Measurements from ENCODE around the gene PDE11A. TPM values are rescaled to one million over a fixed set of nuclear protein-coding genes. Genes with fewer than 3 reads are reported as not detected.

PDE11A gene
- total and polyA plus RNA-seq, 2 of the 8 experiments (the other 6 are each of a cell fraction or from before 2014, with no cell fraction given) = 0.19 to 0.23 TPM

- peaks cover 0 to 7% (median 2%) of the 10 kb centered on the region in 4 experiments; a peak in 3 of 7 replicates for H3K4me1 ChIP-seq (replicated peaks in 1 of 4; ENCODE audit: control insufficient read depth in 3 of 4, insufficient read depth in 4 of 4, low read length in 3 of 4)
- peak overlapping the region; percentile 81 to 95 (median 92) for H3K4me3 ChIP-seq (ENCODE audit: extremely low read depth in 1 of 4, insufficient read depth in 2 of 4, low read depth in 3 of 4, low read length in 4 of 4)
- no peak overlapping the region for H3K14ac ChIP-seq (ENCODE audit: insufficient read length)
- H3K23ac ChIP-seq (ENCODE audit: insufficient read length) = no peak overlapping the region
- no peak overlapping the region; the same call in 1 of the 2 replicates for H2BK15ac ChIP-seq (ENCODE audit: low read length)
- H3K4ac ChIP-seq (replicated peaks; ENCODE audit: insufficient read length, low read depth, low read length) = no peak overlapping the region
- peak overlapping the region; percentile 100 for H2AFZ ChIP-seq (ENCODE audit: low read length)
- H3K56ac ChIP-seq (replicated peaks; ENCODE audit: insufficient read length, low read depth, low read length) = peak overlapping the region; percentile 98
- no peaks in the 10 kb centered on the region for H3K79me1 ChIP-seq (ENCODE audit: low read depth, low read length)
- peak overlapping the region; percentile 99 for H3K18ac ChIP-seq (ENCODE audit: extremely low read depth, low read length)
- ChIA-PET POLR2A (ENCODE audit: partially characterized antibody) (no interaction called here), CTCF (ENCODE audit: partially characterized antibody) (interaction anchor here (0.6 to 2.6 kb wide), 4 partner anchors 11 to 17 kb away, joined by 3 to 14 read pairs (median 4); no protein-coding TSS in a partner anchor)
- H2BK20ac ChIP-seq (ENCODE audit: low read length) = peak overlapping the region; percentile 98
- peak overlapping the region; percentile 98 for H3K27ac ChIP-seq (ENCODE audit: low read depth, low read length)
- H2BK5ac ChIP-seq (ENCODE audit: low read depth, low read length) = peak overlapping the region; percentile 99
- no peaks in the 10 kb centered on the region for H3K27me3 ChIP-seq (replicated peaks in 1 of 4; ENCODE audit: control insufficient read depth in 3 of 4, extremely low read depth in 1 of 4, insufficient read depth in 3 of 4, low read length in 3 of 4)
- no peaks in the 10 kb centered on the region for H3K36me3 ChIP-seq (ENCODE audit: control insufficient read depth in 2 of 4, insufficient read depth in 4 of 4, low read length in 3 of 4)
- peaks cover 0 to 3% of the 10 kb centered on the region in 2 experiments for H4K20me1 ChIP-seq (replicated peaks in 1 of 2; ENCODE audit: control insufficient read depth in 1 of 2, insufficient read depth in 2 of 2, low read length in 2 of 2)
- no peaks in the 10 kb centered on the region for H3K9me3 ChIP-seq (ENCODE audit: insufficient read depth in 2 of 2, low read depth in 1 of 2, low read length in 1 of 2)
- peak overlapping the region; percentile 98 for H2BK12ac ChIP-seq (ENCODE audit: low read depth, low read length)
- H4K8ac ChIP-seq (ENCODE audit: extremely low read depth, insufficient read depth, low read length) = peak overlapping the region; percentile 99
- H3K4me2 ChIP-seq (ENCODE audit: insufficient read depth in 1 of 2, low read depth in 2 of 2, low read length in 2 of 2) = peak overlapping the region; percentile 68 to 86
- 5% methylated on average over 67 of the region's 76 CpGs; no CpG with 5 or more reads in 1 of the 2 experiments for WGBS, 2 experiments (ENCODE audit: extremely low coverage in 1 of 2, insufficient coverage in 1 of 2, insufficient read length in 1 of 2, insufficient replicate concordance in 2 of 2, low coverage in 1 of 2, low lambda C conversion rate in 2 of 2, missing lambda C conversion rate in 1 of 2)
- H3K23me2 ChIP-seq (ENCODE audit: low read depth, low read length) = peaks cover 2% of the 10 kb centered on the region
- peak overlapping the region; percentile 92 for H4K5ac ChIP-seq (ENCODE audit: insufficient read length, low read depth, low read length)
- no peaks in the 10 kb centered on the region for H3K79me2 ChIP-seq (ENCODE audit: control insufficient read depth in 1 of 2, insufficient read depth in 2 of 2, low read length in 2 of 2)
- no peak for FAIRE-seq
- H3K9ac ChIP-seq (replicated peaks in 1 of 4; ENCODE audit: extremely low read depth in 1 of 4, low read depth in 3 of 4, low read length in 3 of 4) = peak overlapping the region; percentile 74 to 97 (median 96)
- peak overlapping the region; percentile 94 for H4K91ac ChIP-seq (replicated peaks; ENCODE audit: insufficient read length, low read length)
- peak; percentile 50 to 92 for DNase-seq (ENCODE audit: low read depth in 1 of 2, low spot score in 2 of 2)
- peak overlapping the region; percentile 95 for H2BK120ac ChIP-seq (replicated peaks; ENCODE audit: low read depth, low read length)
- H2AK5ac ChIP-seq (ENCODE audit: low read depth, low read length) = no peak overlapping the region
- TF ChIP-seq MAX (IDR thresholded peaks at IDR 0.05) (peak; percentile 29; the same call in 1 of the 2 replicates), SIRT6 (IDR thresholded peaks at IDR 0.05; ENCODE audit: low read length) (no peak), GABPA (IDR thresholded peaks at IDR 0.05; ENCODE audit: borderline replicate concordance, insufficient read depth, low read length) (peak; percentile 85; the same call in 1 of the 2 replicates), ASH2L (IDR thresholded peaks at IDR 0.05; ENCODE audit: low read length) (peak; percentile 92), SIX5 (IDR thresholded peaks at IDR 0.05; ENCODE audit: low read depth, low read length) (peak; percentile 69), CTBP2 (IDR thresholded peaks at IDR 0.05; ENCODE audit: borderline replicate concordance, insufficient read depth, insufficient read length, low read length) (no peak), HDAC6 (IDR thresholded peaks at IDR 0.05; ENCODE audit: low read depth, low read length) (no peak), KDM4A (IDR thresholded peaks at IDR 0.05; ENCODE audit: low read depth, low read length, severe bottlenecking) (peak; percentile 31), CREB1 (IDR thresholded peaks at IDR 0.05) (peak; percentile 68), E2F6 (IDR thresholded peaks at IDR 0.05) (peak; percentile 80)
These were observed 454.0 kb downstream of the PDE11A start for GRCh38 chr2:177618255-177619253.

Measured in H1 (cell line).